ENCODE measurements around the gene KRTAP12-2.

- TF ChIP-seq CTCF (IDR thresholded peaks at IDR 0.05; ENCODE audit: low read depth, low read length, missing input control) (no peak), TAF1 (conservative IDR thresholded peaks at IDR 0.05) (no peak), RAD21 (IDR thresholded peaks at IDR 0.05) (no peak), EGR1 (IDR thresholded peaks at IDR 0.05; ENCODE audit: low read depth in 2 of 2) (no peak), RXRA (IDR thresholded peaks at IDR 0.05) (no peak), JUND (IDR thresholded peaks at IDR 0.05) (no peak), ZBTB33 (IDR thresholded peaks at IDR 0.05) (no peak), SP1 (IDR thresholded peaks at IDR 0.05) (no peak), ATF3 (IDR thresholded peaks at IDR 0.05) (no peak)
- TF ChIP-seq, protein P1, sequence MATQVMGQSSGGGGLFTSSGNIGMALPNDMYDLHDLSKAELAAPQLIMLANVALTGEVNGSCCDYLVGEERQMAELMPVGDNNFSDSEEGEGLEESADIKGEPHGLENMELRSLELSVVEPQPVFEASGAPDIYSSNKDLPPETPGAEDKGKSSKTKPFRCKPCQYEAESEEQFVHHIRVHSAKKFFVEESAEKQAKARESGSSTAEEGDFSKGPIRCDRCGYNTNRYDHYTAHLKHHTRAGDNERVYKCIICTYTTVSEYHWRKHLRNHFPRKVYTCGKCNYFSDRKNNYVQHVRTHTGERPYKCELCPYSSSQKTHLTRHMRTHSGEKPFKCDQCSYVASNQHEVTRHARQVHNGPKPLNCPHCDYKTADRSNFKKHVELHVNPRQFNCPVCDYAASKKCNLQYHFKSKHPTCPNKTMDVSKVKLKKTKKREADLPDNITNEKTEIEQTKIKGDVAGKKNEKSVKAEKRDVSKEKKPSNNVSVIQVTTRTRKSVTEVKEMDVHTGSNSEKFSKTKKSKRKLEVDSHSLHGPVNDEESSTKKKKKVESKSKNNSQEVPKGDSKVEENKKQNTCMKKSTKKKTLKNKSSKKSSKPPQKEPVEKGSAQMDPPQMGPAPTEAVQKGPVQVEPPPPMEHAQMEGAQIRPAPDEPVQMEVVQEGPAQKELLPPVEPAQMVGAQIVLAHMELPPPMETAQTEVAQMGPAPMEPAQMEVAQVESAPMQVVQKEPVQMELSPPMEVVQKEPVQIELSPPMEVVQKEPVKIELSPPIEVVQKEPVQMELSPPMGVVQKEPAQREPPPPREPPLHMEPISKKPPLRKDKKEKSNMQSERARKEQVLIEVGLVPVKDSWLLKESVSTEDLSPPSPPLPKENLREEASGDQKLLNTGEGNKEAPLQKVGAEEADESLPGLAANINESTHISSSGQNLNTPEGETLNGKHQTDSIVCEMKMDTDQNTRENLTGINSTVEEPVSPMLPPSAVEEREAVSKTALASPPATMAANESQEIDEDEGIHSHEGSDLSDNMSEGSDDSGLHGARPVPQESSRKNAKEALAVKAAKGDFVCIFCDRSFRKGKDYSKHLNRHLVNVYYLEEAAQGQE (IDR thresholded peaks at IDR 0.05) = no peak
These were observed 2.0 kb downstream of the KRTAP12-2 start for GRCh38 chr21:44664691-44665090.

Data from liver (tissue), 3 donors.